Measurements from ENCODE around the gene VAV2.

The VAV2 gene

GRCh38 chr9:133800266-133800665 is 191.9 kb downstream of the VAV2 start:
- no peak for DNase-seq

- no peak for DNase-seq
These were observed 192.4 kb downstream of the VAV2 start for GRCh38 chr9:133799716-133800115.

GRCh38 chr9:133799106-133799505 is 193.0 kb downstream of the VAV2 start:
- DNase-seq: no peak

DNA sequence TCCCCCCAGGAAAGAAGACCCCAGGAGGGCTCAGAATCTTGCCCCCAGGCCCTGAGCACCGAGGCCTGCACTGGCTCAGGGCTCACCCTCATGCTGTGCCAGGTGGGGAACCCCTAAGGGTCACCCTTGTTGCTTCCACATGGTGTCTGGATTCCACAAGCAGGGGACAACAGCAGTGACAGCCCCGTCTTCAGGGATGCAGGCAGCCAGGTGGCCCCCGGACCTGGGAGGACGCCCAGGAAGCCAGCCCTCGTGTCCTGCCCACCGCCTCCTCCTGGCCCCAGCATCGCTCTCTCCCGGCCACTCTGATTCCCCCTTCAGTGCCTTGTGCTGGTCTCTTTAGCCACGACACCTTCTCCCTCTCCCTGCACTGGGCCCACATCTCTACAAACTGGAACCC is 194.0 kb downstream of the VAV2 start:
- DNase-seq: no peak

- DNase-seq: no peak
These were observed 194.6 kb downstream of the VAV2 start for GRCh38 chr9:133797406-133798105.

DNA sequence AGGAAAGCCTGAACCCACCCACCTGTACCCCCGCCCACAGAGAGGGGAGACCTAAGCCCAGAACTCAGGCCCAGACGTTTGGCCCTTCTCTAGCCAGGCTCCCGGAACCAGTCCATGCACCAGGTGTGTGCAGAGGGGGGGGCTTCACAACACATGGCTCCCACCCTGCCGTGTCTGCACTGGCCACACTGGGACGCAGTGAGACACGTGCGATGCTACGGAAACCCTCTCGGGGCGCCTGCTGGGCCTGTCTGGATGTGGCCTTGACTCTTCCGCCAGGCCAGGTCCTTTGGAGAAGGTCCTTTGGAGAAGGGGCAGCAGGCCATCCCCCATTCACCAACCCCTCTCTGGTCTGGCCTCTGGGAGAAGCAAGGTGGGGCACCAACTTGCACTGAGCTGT is 195.6 kb downstream of the VAV2 start:
- DNase-seq: no peak

GRCh38 chr9:133795049-133795448 is 197.1 kb downstream of the VAV2 start:
- no peak for DNase-seq

DNA sequence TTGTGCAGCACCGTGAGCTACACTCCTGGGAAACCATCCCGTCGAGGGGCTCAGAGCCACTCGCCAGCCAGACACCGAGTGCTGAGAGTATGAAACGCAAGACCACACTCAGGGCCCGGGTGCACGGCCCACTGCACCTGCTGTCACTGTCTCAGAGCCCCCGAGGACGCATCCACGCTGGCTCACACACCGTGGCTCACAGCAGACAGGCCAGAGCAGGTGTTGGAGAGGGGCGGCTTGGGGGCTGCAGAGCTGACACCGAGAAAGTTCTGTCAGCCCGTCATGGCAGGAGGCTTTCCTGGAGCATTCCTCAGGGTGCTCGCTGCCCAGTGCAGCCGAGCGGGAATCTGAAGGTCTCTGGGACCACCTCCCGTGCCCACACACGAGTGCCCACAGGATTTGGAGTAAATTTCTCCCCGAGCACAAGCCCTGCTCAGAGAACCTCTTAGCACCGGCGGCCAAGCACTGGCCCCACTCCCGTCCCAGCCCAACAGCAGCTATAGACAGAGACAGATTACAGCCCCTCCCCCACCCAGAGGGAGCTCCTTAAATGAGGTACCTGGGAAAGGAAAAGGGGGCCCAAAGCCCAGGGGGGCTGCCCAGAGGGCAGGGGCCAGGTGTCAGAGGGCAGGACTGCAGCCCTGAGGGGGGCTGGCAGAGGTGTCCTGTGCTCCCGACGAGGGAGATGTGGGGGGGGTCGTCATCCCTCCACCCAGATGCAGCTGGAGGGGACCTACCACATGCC is 197.9 kb downstream of the VAV2 start:
- DNase-seq: no peak

DNA sequence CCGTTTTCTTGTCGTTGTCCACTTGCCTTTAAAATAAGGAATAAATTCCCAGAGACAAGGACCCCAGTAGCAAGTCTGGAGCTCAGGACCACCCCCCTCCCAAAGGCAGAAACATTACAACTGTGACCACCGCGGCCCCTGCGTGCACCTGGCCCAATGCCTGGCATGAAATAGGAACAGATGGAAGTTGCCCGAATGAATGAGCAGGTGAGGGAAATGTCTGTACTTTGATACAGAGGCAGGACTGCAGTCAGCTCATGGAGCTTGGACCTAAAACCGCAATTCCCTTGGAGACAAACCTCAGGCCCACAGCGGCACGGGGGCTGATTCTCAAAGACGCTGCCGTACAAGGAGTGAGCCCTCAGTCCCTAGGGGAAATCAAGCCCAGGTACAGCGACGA is 198.7 kb downstream of the VAV2 start:
- no peak for DNase-seq

GRCh38 chr9:133792721-133793470 is 199.2 kb downstream of the VAV2 start:
- DNase-seq: peak in 48 of 51 donors; percentile 7 to 81 (median 56)

DNA sequence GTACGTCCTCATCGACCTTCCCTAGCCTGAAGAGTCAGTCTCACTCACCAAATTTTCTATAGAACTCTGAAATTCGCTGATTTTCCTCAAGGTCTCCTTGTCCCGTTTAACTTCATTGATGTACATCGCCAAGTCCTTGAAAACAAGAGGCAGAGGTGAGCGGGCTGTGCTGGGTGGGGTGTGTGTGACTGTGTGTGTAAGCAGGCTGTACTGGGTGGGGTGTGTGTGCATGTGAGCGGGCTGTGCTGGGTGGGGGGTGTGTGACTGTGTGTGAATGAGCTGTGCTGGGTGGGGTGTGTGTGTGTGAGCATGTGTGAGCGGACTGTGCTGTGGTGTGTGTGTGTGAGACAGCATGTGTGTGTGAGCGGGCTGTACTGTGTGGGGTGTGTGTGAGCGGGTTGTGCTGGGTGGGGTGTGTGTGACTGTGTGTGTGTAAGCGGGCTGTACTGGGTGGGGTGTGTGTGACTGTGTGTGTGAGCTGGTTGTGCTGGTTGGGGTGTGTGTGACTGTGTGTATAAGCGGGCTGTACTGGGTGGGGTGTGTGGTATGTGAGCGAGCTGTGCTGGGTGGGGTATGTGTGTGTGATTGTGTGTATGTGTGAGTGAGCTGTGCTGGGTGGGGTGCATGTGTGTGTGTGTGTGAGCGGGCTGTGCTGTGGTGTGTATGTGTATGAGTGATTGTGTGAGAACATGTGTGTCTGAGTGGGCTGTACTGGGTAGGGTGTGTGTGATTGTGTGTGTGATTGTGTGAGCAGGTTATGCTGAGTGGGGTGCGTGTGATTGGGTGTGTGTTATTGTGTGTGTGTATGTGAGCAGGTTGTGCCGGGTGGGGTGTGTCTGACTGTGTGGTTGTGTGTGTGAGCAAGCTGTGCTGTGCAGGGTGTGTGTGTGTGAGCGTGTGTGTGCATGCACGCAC is 200.1 kb downstream of the VAV2 start:
- no peak for DNase-seq

GRCh38 chr9:133791069-133791468 is 201.1 kb downstream of the VAV2 start:
- DNase-seq: no peak

GRCh38 chr9:133789778-133790177 is 202.3 kb downstream of the VAV2 start:
- peak in 7 of 51 donors; percentile 42 to 64 (median 51) for DNase-seq

DNA sequence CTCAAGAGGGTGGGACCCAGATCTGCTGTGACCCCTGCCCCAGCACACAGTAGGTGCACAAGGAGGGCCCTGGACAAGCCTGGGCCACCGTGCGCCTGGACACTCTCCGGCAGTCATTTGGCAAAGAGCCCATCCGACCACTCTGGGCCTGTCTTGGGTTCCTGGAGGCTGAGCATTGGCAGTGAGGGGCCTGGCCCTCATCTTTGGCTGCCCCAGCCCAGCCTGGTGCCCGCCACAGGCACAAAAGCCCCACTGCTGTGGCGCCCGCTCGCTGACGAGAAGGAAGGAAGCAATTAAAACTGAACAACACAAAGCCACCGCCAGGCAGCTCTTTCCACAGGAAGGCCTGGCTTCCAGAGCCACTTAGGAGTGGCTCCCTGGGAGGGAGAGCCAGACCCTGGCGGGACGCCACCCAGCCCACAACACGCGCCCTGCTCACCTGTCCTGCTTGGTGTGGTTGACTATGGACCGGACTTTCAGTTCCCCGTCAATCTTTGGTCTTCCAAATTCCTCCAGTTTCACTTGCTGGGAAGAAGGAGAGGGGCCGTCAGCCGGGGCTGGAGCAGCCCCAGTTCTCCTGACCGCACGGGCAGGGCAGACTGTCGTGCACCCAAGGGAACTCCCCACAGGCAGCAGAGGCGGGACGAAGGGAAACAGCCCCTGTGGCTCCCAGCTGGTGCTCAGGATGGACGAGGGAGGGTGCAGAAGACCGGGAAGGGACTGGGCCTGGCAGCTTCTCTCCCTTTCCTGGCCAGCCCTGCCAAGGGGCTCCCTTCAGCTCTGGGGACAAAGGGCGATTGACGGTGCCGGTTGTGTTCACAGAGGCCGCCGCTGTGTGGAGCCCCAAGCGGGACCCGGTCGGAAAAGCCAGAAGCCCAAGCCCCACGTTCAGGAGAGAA is 203.1 kb downstream of the VAV2 start:
- peak in 49 of 51 donors; percentile 9 to 95 (median 79) for DNase-seq

DNA sequence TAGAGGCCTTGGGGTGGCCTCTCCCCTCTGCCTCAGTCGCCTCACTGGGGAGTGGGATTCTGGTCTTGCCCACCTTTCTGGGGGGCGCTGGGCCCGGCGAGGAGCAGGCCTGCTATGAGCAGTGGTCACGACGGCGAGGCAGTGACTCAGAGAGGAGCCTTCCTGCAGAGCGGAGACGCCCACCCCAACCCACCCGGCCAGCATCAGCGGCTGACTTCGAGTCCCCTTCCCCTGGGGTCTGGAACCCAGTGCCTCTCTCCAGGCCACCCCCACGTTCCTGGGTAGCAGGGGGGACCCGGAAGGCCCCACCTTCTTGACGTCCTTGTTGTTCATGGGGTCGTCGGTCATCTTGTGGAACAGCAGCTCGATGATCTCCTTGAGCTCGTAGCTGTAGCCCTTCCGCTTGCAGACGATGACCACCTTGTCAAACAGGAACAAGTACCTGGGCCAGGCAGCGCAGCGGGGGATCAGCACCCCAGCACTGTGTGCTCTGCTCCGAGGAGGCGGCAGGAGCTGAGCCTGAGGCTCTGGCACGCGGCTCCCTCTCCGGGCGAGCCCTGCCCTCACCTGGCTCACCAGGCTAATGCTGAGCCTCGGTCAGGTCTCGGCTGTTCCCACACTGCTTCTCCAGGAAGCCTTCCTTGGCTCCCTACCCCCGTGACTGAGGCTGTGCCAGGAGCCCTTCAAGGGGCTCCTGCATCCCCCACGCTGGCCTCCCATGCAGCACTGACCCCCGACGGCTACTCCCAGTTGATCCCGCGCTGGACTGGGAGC is 203.9 kb downstream of the VAV2 start:
- DNase-seq: no peak

DNA sequence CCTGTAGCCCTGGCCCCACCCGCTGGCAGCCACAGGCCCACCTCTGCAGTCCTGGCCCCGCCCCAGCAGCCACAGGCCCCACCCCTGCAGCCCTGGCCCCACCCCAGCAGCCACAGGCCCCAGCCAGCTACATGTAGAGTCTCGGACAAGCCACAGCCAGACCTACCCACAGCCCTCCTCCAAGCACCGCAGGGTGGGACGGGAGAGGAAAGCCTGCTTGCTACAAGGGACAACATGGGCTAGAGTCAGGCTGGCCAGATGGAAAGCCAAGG is 204.4 kb downstream of the VAV2 start:
- peak in 11 of 51 donors; percentile 6 to 50 (median 18) for DNase-seq

DNA sequence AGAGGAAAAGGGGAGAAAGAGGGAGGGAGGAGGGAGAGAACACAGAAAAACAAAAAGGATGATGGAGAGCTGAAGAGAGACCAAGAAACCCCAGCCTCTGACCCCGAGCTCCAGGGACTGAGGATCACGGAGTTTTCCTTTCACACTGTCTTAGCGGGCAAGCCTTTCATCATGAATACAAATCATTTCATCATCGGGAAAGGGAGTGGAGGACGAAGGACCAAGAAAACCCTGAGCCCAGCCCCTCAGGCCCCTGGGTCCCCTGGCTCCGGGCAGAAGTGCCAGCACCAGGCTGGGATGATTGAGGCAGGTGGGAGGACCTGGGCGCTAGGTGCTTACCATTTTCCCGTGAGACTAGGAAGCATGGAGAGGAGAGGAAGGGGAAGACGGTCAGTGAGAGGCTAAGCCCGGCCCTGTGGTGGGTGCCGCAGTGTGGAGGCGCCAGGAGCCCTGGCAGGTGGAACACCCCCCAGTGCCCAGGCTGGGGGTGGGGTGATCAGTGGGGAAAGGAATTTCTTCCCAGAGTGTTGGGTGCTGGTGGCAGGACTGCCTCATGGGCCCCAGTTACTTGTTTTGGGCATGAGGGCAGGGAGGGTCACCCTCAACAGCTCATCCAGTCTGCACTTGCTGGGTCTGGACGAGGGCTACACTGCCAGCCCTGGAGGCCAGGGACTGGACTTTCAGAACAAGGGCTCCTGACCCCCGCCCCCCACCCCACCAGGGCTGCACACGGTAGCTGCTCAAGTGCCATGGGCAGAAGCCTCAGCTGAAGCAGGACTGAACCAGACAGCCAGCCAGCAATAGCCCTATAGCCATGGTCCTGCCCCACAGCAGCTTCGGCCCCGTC is 205.0 kb downstream of the VAV2 start:
- DNase-seq: no peak

DNA sequence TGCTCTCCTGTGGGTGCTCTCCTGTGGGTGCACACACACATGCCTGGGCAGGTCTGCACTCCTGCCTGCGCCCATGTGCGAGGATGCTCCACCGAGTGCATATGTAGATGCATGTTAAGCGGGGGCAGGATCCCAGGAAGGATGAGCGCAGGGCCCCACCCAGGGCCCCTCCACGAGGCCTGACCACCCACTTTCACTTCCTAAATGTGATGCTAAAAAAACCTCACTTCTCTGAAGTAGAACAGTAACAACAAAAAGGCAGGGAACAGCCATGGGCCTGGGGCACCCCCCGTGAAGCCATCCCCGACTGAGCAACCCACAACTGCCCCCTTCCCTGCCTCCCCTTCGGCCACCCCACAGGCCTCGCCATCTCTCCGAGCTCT is 205.8 kb downstream of the VAV2 start:
- peak in 2 of 51 donors; percentile 4 to 11 for DNase-seq
